Measurements from ENCODE around the gene LCAT. TPM values are rescaled to one million over a fixed set of nuclear protein-coding genes. Genes with fewer than 3 reads are reported as not detected.

Gene LCAT
- polyA plus RNA-seq, 1 donor (not counting 4 experiments of a cell fraction or from before 2014, with no cell fraction given): 6.5 TPM

GRCh38 chr16:67943256-67943618, 683 bp downstream of the LCAT start:
- Histone ChIP-seq H3K9ac (ENCODE audit: control insufficient read depth, extremely low read depth, insufficient read depth, low read length) (no peak overlapping the region), H3K27me3 (ENCODE audit: control insufficient read depth, extremely low read depth, insufficient read depth, low read length) (no peaks in the 10 kb centered on the region), H3K4me1 (ENCODE audit: control insufficient read depth, extremely low read depth, insufficient read depth, low read length) (no peaks in the 10 kb centered on the region), H3K9me3 (ENCODE audit: control insufficient read depth, low read depth, low read length) (no peaks in the 10 kb centered on the region), H3K79me2 (ENCODE audit: control insufficient read depth, insufficient read depth, low read length) (peaks cover 5% of the 10 kb centered on the region), H4K20me1 (ENCODE audit: control insufficient read depth, extremely low read depth, insufficient read depth, low read length) (peaks cover 3% of the 10 kb centered on the region), H3K27ac (ENCODE audit: control insufficient read depth, insufficient read depth, low read length) (no peak overlapping the region), H3K4me2 (ENCODE audit: control insufficient read depth, extremely low read depth, insufficient read depth, low read depth, low read length) (no peak overlapping the region), H3K36me3 (ENCODE audit: control insufficient read depth in 2 of 2, extremely low read depth in 1 of 2, insufficient read depth in 2 of 2, low read length in 2 of 2) (peaks cover 60 to 63% of the 10 kb centered on the region in 2 experiments), H2AFZ (ENCODE audit: control insufficient read depth, low read length) (no peak overlapping the region), H3K4me3 (ENCODE audit: control insufficient read depth in 2 of 3, extremely low read depth in 1 of 3, insufficient read depth in 2 of 3, low read depth in 1 of 3, low read length in 3 of 3) (no peak overlapping the region), H3K9me1 (ENCODE audit: control insufficient read depth, extremely low read depth, insufficient read depth, low read length) (peaks cover 4% of the 10 kb centered on the region)
- no peak for TF ChIP-seq EZH2 (IDR thresholded peaks at IDR 0.05; ENCODE audit: low read length)
- TF ChIP-seq, protein P1, sequence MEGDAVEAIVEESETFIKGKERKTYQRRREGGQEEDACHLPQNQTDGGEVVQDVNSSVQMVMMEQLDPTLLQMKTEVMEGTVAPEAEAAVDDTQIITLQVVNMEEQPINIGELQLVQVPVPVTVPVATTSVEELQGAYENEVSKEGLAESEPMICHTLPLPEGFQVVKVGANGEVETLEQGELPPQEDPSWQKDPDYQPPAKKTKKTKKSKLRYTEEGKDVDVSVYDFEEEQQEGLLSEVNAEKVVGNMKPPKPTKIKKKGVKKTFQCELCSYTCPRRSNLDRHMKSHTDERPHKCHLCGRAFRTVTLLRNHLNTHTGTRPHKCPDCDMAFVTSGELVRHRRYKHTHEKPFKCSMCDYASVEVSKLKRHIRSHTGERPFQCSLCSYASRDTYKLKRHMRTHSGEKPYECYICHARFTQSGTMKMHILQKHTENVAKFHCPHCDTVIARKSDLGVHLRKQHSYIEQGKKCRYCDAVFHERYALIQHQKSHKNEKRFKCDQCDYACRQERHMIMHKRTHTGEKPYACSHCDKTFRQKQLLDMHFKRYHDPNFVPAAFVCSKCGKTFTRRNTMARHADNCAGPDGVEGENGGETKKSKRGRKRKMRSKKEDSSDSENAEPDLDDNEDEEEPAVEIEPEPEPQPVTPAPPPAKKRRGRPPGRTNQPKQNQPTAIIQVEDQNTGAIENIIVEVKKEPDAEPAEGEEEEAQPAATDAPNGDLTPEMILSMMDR (optimal IDR thresholded peaks at IDR 0.05 in 1 of 3, IDR thresholded peaks at IDR 0.05 in 1 of 3, conservative IDR thresholded peaks at IDR 0.05 in 1 of 3; ENCODE audit: extremely low read depth in 1 of 3, insufficient read depth in 2 of 3, low read length in 3 of 3): no peak
- FAIRE-seq (no peak), DNase-seq (ENCODE audit: low read depth, low spot score) (no peak)
- dilution Hi-C loops (cut with MboI; ENCODE audit: extremely low pct_ligation_motif_present, low sequenced_read_pairs): no loop called here

DNA sequence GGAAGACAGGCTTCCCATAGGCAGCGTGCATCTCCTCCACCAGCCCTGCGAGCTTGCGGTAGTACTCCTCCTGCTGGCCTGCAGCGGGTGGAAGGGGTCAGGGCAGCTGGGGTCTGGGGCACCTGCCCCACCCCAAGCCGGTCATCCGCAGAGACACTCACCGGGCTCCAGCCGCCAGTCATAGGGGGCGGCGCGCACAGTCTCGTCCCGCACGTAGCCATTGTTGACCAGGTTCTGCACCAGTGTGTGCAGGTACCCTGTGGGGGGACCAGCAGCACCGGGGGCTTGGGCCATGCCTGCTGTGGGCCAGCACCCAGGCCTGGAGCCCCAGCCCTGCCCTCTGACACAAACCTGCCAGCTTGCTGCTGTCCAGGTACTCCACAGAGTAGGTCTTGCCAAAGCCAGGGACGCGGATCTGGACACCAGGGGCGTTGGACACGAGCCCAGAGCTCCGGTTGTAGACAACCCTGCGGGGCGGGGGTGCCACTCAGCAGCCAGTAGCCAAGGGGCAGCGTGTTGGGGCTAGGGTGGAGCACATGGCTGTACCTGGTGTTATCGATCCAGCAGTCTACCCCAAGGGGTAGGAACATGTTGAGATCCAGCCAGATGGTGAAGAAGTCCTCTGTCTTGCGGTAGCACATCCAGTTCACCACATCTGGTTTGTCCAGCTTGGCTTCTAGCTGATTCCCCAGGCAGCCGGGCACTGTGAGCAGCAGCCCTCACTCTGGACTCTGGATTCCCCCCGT, 1.2 kb downstream of the LCAT start:
- FAIRE-seq: no peak
- Histone ChIP-seq H3K36me3 (ENCODE audit: control insufficient read depth in 2 of 2, extremely low read depth in 1 of 2, insufficient read depth in 2 of 2, low read length in 2 of 2) (peaks cover 54 to 58% of the 10 kb centered on the region in 2 experiments), H3K27ac (ENCODE audit: control insufficient read depth, insufficient read depth, low read length) (no peak overlapping the region), H3K4me1 (ENCODE audit: control insufficient read depth, extremely low read depth, insufficient read depth, low read length) (no peaks in the 10 kb centered on the region), H3K9me3 (ENCODE audit: control insufficient read depth, low read depth, low read length) (no peaks in the 10 kb centered on the region), H3K4me2 (ENCODE audit: control insufficient read depth, extremely low read depth, insufficient read depth, low read depth, low read length) (no peak overlapping the region), H3K27me3 (ENCODE audit: control insufficient read depth, extremely low read depth, insufficient read depth, low read length) (no peaks in the 10 kb centered on the region), H3K9ac (ENCODE audit: control insufficient read depth, extremely low read depth, insufficient read depth, low read length) (no peak overlapping the region), H3K9me1 (ENCODE audit: control insufficient read depth, extremely low read depth, insufficient read depth, low read length) (peaks cover 3% of the 10 kb centered on the region), H4K20me1 (ENCODE audit: control insufficient read depth, extremely low read depth, insufficient read depth, low read length) (peaks cover 3% of the 10 kb centered on the region), H3K4me3 (ENCODE audit: control insufficient read depth in 2 of 3, extremely low read depth in 1 of 3, insufficient read depth in 2 of 3, low read depth in 1 of 3, low read length in 3 of 3) (no peak overlapping the region), H2AFZ (ENCODE audit: control insufficient read depth, low read length) (no peak overlapping the region), H3K79me2 (ENCODE audit: control insufficient read depth, insufficient read depth, low read length) (peaks cover 5% of the 10 kb centered on the region)
- DNase-seq (ENCODE audit: low read depth, low spot score): no peak
- TF ChIP-seq EZH2 (IDR thresholded peaks at IDR 0.05; ENCODE audit: low read length): no peak
- TF ChIP-seq, protein P1 (optimal IDR thresholded peaks at IDR 0.05 in 1 of 3, IDR thresholded peaks at IDR 0.05 in 1 of 3, conservative IDR thresholded peaks at IDR 0.05 in 1 of 3; ENCODE audit: extremely low read depth in 1 of 3, insufficient read depth in 2 of 3, low read length in 3 of 3): no peak
- dilution Hi-C loops (cut with MboI; ENCODE audit: extremely low pct_ligation_motif_present, low sequenced_read_pairs): no loop called here
